Measurements from ENCODE around the gene LBX2. TPM values are rescaled to one million over a fixed set of nuclear protein-coding genes. Genes with fewer than 3 reads are reported as not detected.

Gene LBX2
- total and polyA plus RNA-seq, 9 of the 15 experiments (the other 6 are each of a cell fraction or from before 2014, with no cell fraction given): 0.39 to 6.2 (median 1.8) TPM; not detected in 1

DNA sequence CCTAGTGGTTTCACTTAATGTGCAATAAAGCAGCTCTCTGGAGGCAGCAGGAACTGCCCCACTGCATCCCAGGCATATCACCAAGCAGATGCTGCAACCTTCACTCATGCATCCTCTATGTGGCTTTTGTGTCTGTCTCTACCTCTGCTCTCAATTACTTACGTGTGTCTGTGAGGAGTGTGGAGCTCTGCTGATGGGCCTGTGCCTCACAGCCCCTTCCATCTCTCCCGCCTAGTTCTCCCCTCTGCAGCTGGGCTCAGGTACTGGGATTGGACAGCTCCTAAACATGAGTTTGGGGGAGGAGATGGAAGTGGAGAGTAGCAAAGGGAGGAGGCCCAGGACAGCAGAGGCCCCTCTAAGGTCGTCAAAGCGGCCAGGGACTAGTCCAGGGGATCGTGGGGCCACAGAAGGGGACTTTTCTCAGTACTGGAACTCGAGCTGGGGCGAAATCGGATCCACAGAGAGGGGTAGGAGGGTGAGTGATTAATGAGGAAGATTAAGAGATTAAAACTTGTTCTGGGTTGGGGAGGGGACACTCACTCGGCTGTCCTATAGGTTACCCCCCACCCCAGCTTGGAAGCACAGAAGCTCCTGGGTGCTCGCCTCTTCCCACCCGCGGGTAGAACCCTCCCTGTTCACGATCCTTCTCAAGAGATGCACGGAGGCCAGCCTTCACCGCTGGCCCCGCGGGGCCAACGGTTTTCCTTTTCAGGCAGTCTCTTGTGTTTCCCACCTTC, 2.1 kb upstream of the LBX2 start (continued):
- TF ChIP-seq, protein P1, sequence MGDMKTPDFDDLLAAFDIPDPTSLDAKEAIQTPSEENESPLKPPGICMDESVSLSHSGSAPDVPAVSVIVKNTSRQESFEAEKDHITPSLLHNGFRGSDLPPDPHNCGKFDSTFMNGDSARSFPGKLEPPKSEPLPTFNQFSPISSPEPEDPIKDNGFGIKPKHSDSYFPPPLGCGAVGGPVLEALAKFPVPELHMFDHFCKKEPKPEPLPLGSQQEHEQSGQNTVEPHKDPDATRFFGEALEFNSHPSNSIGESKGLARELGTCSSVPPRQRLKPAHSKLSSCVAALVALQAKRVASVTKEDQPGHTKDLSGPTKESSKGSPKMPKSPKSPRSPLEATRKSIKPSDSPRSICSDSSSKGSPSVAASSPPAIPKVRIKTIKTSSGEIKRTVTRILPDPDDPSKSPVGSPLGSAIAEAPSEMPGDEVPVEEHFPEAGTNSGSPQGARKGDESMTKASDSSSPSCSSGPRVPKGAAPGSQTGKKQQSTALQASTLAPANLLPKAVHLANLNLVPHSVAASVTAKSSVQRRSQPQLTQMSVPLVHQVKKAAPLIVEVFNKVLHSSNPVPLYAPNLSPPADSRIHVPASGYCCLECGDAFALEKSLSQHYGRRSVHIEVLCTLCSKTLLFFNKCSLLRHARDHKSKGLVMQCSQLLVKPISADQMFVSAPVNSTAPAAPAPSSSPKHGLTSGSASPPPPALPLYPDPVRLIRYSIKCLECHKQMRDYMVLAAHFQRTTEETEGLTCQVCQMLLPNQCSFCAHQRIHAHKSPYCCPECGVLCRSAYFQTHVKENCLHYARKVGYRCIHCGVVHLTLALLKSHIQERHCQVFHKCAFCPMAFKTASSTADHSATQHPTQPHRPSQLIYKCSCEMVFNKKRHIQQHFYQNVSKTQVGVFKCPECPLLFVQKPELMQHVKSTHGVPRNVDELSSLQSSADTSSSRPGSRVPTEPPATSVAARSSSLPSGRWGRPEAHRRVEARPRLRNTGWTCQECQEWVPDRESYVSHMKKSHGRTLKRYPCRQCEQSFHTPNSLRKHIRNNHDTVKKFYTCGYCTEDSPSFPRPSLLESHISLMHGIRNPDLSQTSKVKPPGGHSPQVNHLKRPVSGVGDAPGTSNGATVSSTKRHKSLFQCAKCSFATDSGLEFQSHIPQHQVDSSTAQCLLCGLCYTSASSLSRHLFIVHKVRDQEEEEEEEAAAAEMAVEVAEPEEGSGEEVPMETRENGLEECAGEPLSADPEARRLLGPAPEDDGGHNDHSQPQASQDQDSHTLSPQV (IDR thresholded peaks at IDR 0.05): no peak
- TF ChIP-seq MEIS2 (IDR thresholded peaks at IDR 0.05; ENCODE audit: partially characterized antibody) (peak; percentile 69), SIN3A (IDR thresholded peaks at IDR 0.05; ENCODE audit: borderline replicate concordance in 2 of 2, control insufficient read depth in 1 of 2, low read depth in 2 of 2, low read length in 2 of 2) (no peak), ZNF511 (CRISPR knock-in tag; IDR thresholded peaks at IDR 0.05) (0 out of 2 replicates have a peak, but pooled peaks have one; percentile 20)
- TF ChIP-seq, protein P2, sequence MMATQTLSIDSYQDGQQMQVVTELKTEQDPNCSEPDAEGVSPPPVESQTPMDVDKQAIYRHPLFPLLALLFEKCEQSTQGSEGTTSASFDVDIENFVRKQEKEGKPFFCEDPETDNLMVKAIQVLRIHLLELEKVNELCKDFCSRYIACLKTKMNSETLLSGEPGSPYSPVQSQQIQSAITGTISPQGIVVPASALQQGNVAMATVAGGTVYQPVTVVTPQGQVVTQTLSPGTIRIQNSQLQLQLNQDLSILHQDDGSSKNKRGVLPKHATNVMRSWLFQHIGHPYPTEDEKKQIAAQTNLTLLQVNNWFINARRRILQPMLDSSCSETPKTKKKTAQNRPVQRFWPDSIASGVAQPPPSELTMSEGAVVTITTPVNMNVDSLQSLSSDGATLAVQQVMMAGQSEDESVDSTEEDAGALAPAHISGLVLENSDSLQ (IDR thresholded peaks at IDR 0.05): 0 out of 2 replicates have a peak, but pooled peaks have one; percentile 25

All from K562 (cell line).